H1 (cell line): ENCODE data around the gene SPATA16. TPM values are rescaled to one million over a fixed set of nuclear protein-coding genes. Genes with fewer than 3 reads are reported as not detected.

Experiments used
- CTCF ChIA-PET: fragments of 300-600 bp; sonication (Branson Sonifier 250); formaldehyde crosslinking; loops from one replicate; lab custom pipeline; 2021; ENCODE audit not compliant: partially characterized antibody; lab: Charles Lee
- POLR2A ChIA-PET: fragments of 300-600 bp; sonication (Branson Sonifier 250); formaldehyde crosslinking; loops from one replicate; lab custom pipeline; 2021; ENCODE audit warnings: inconsistent platforms; ENCODE audit not compliant: partially characterized antibody; lab: Charles Lee
- DNase-seq, 2 experiments: peaks; one replicate each; pipeline versions ENCODE4 v3.0.0 to v3.0.0-alpha.2; 2010 to 2022; ENCODE audit warnings: low spot score in 2 of 2, low read depth in 1 of 2, mixed read lengths in 1 of 2
- FAIRE-seq: peaks from 2 replicates; lab custom pipeline; 2011; peaks lifted over from hg19 to GRCh38; lab: Jason Lieb, UNC
- H2AFZ ChIP-seq: 2 replicates; pipeline ENCODE4 v1.8.1; 2012; ENCODE audit warnings: low read length, inconsistent platforms
- H2AK5ac ChIP-seq: 2 replicates; pipeline ENCODE4 v1.6.1; 2013; ENCODE audit warnings: low read depth, low read length
- H2BK120ac ChIP-seq: replicated peaks from 2 replicates; pipeline ENCODE3; 2013; ENCODE audit warnings: low read depth, low read length, inconsistent platforms
- H2BK12ac ChIP-seq: 2 replicates; pipeline ENCODE4 v1.6.1; 2013; ENCODE audit warnings: low read depth, low read length
- H2BK15ac ChIP-seq: 2 replicates; pipeline ENCODE4 v1.6.1; 2013; ENCODE audit warnings: low read length
- H2BK20ac ChIP-seq: 2 replicates; pipeline ENCODE4 v1.6.1; 2013; ENCODE audit warnings: low read length
- H2BK5ac ChIP-seq: 2 replicates; pipeline ENCODE4 v1.6.1; 2013; ENCODE audit warnings: low read depth, low read length
- H3K14ac ChIP-seq: 2 replicates; pipeline ENCODE4 v1.6.1; 2013; ENCODE audit warnings: inconsistent platforms; ENCODE audit not compliant: insufficient read length
- H3K18ac ChIP-seq: 2 replicates; pipeline ENCODE4 v1.6.1; 2013; ENCODE audit warnings: low read length; ENCODE audit errors: extremely low read depth
- H3K23ac ChIP-seq: 2 replicates; pipeline ENCODE4 v1.6.1; 2013; ENCODE audit warnings: inconsistent platforms; ENCODE audit not compliant: insufficient read length
- H3K23me2 ChIP-seq: 2 replicates; pipeline ENCODE4 v1.6.1; 2013; ENCODE audit warnings: low read depth, low read length
- H3K27ac ChIP-seq: 2 replicates; pipeline ENCODE4 v1.6.1; 2011; ENCODE audit warnings: low read depth, low read length, inconsistent platforms
- H3K27me3 ChIP-seq, 4 experiments: replicated peaks in 1 of 4; 1 replicate in 1 of 4; 2 replicates in 3 of 4; pipeline versions ENCODE4 v1.6.1 to v1.8.1; 2011 to 2013; ENCODE audit warnings: low read length in 3 of 4, mild to moderate bottlenecking in 3 of 4, inconsistent platforms in 2 of 4, mixed read lengths in 2 of 4, moderate library complexity in 1 of 4; ENCODE audit not compliant: control insufficient read depth in 3 of 4, insufficient read depth in 3 of 4; ENCODE audit errors: extremely low read depth in 1 of 4
- H3K36me3 ChIP-seq, 4 experiments: 2 replicates each; pipeline versions ENCODE4 v1.6.1 to v1.8.1; 2011 to 2013; ENCODE audit warnings: mild to moderate bottlenecking in 4 of 4, low read length in 3 of 4, moderate library complexity in 2 of 4, control low read depth in 1 of 4, inconsistent platforms in 1 of 4; ENCODE audit not compliant: insufficient read depth in 4 of 4, control insufficient read depth in 2 of 4
- H3K4ac ChIP-seq: replicated peaks from 2 replicates; pipeline ENCODE3; 2013; ENCODE audit warnings: low read length, low read depth, mixed read lengths, inconsistent platforms; ENCODE audit not compliant: insufficient read length
- H3K4me1 ChIP-seq, 4 experiments: replicated peaks in 1 of 4; 1 replicate in 1 of 4; 2 replicates in 3 of 4; pipeline versions ENCODE4 v1.6.1 to v1.8.1; 2011 to 2013; ENCODE audit warnings: low read length in 3 of 4, inconsistent platforms in 2 of 4, mixed read lengths in 1 of 4; ENCODE audit not compliant: insufficient read depth in 4 of 4, control insufficient read depth in 3 of 4
- H3K4me2 ChIP-seq, 2 experiments: 2 replicates each; pipeline versions ENCODE4 v1.6.1 to v1.8.1; 2011 to 2013; ENCODE audit warnings: low read depth in 2 of 2, low read length in 2 of 2, control low read depth in 1 of 2, inconsistent platforms in 1 of 2, mild to moderate bottlenecking in 1 of 2; ENCODE audit not compliant: insufficient read depth in 1 of 2
- H3K4me3 ChIP-seq, 4 experiments: fragments of 200-600, 300-600 bp in 1 of 4; sonication (generic), shearing (Covaris generic), sonication (Bioruptor Twin) in 1 of 4; 2 replicates each; pipeline versions ENCODE4 v1.5.1 to v1.8.1; 2011 to 2016; ENCODE audit warnings: low read length in 4 of 4, low read depth in 3 of 4, control low read depth in 2 of 4, inconsistent platforms in 2 of 4, mild to moderate bottlenecking in 2 of 4, mixed read lengths in 1 of 4, moderate library complexity in 1 of 4; ENCODE audit not compliant: insufficient read depth in 2 of 4; ENCODE audit errors: extremely low read depth in 1 of 4
- H3K56ac ChIP-seq: replicated peaks from 2 replicates; pipeline ENCODE3; 2013; ENCODE audit warnings: low read depth, mild to moderate bottlenecking, mixed read lengths, low read length, inconsistent platforms; ENCODE audit not compliant: insufficient read length
- H3K79me1 ChIP-seq: 2 replicates; pipeline ENCODE4 v1.6.1; 2013; ENCODE audit warnings: low read depth, low read length, control low read depth
- H3K79me2 ChIP-seq, 2 experiments: 2 replicates each; pipeline versions ENCODE4 v1.6.1 to v1.8.1; 2012 to 2013; ENCODE audit warnings: low read length in 2 of 2, mild to moderate bottlenecking in 2 of 2, inconsistent platforms in 1 of 2; ENCODE audit not compliant: insufficient read depth in 2 of 2, control insufficient read depth in 1 of 2
- H3K9ac ChIP-seq, 4 experiments: replicated peaks in 1 of 4; 1 replicate in 1 of 4; 2 replicates in 3 of 4; pipeline versions ENCODE4 v1.6.1 to v1.8.1; 2011 to 2013; ENCODE audit warnings: low read depth in 3 of 4, low read length in 3 of 4, control low read depth in 2 of 4, mild to moderate bottlenecking in 2 of 4, moderate library complexity in 2 of 4, inconsistent platforms in 1 of 4; ENCODE audit errors: extremely low read depth in 1 of 4
- H3K9me3 ChIP-seq, 2 experiments: 2 replicates each; pipeline versions ENCODE4 v1.6.1 to v1.8.1; 2012 to 2013; ENCODE audit warnings: mild to moderate bottlenecking in 2 of 2, moderate library complexity in 2 of 2, control low read depth in 1 of 2, inconsistent platforms in 1 of 2, low read depth in 1 of 2, low read length in 1 of 2, mixed read lengths in 1 of 2; ENCODE audit not compliant: insufficient read depth in 2 of 2
- H4K20me1 ChIP-seq, 2 experiments: replicated peaks in 1 of 2; 2 replicates each; pipeline versions ENCODE3 to v1.8.1; 2011 to 2013; ENCODE audit warnings: inconsistent platforms in 2 of 2, low read length in 2 of 2, mild to moderate bottlenecking in 1 of 2; ENCODE audit not compliant: insufficient read depth in 2 of 2, control insufficient read depth in 1 of 2
- H4K5ac ChIP-seq: 2 replicates; pipeline ENCODE4 v1.6.1; 2013; ENCODE audit warnings: low read length, low read depth, mixed read lengths, inconsistent platforms; ENCODE audit not compliant: insufficient read length
- H4K8ac ChIP-seq: 2 replicates; pipeline ENCODE4 v1.8.0; 2013; ENCODE audit warnings: mild to moderate bottlenecking, moderate library complexity, low read length, inconsistent platforms; ENCODE audit not compliant: insufficient read depth; ENCODE audit errors: extremely low read depth
- H4K91ac ChIP-seq: replicated peaks from 2 replicates; pipeline ENCODE3; 2013; ENCODE audit warnings: low read length, mixed read lengths, inconsistent platforms; ENCODE audit not compliant: insufficient read length
- CBX5 ChIP-seq: fragments of 300-800, 300-1000 bp; sonication (generic); IDR thresholded peaks from 2 replicates; pipeline ENCODE4 v1.7.1; 2016; ENCODE audit warnings: antibody characterized with exemption, low read length, low read depth
- WGBS, 2 experiments: shearing (Covaris generic) in 1 of 2; methylation state at CpG; one replicate each; pipeline versions ENCODE4 v1.1.6 to v1.1.7; 2013 to 2015; ENCODE audit warnings: low lambda C conversion rate in 2 of 2, mixed read lengths in 2 of 2, inconsistent platforms in 1 of 2, low coverage in 1 of 2, missing lambda C conversion rate in 1 of 2; ENCODE audit not compliant: insufficient replicate concordance in 2 of 2, insufficient coverage in 1 of 2, insufficient read length in 1 of 2; ENCODE audit errors: extremely low coverage in 1 of 2, missing lambda C conversion rate in 1 of 2; 5-methylcytosine and 5-hydroxymethylcytosine counted together
- polyA plus RNA-seq, 7 experiments: library from polyadenylated mRNA; depleted of rRNA in 3 of 7; stranded (reverse) in 5 of 7; unstranded in 2 of 7; fragments of >200 nt in 5 of 7; fragments of 200-250 nt in 2 of 7; gene quantifications; 1 replicate in 5 of 7; 2 replicates in 1 of 7; 4 replicates in 1 of 7; pipeline versions ENCODE4 v1.2.1 to v1.2.3, GENCODE V29; 2011 to 2013; ENCODE audit warnings: missing spikeins in 2 of 7, mixed read lengths in 2 of 7
- total RNA-seq: library from RNA; stranded (reverse); fragmentation: NEBNext Ultra II Directional; extraction: Animal tissue kit (Norgen Biotek cat#: 25700); gene quantifications from 2 replicates; pipeline ENCODE4 v1.2.1, GENCODE V29; 2021
- TF ChIP-seq, protein P1 (sequence below): IDR thresholded peaks from 2 replicates; pipeline ENCODE4 v1.6.1; 2012; ENCODE audit warnings: inconsistent platforms
- TF ChIP-seq, protein P2 (sequence below): IDR thresholded peaks from 2 replicates; pipeline ENCODE4 v1.6.1; 2012; ENCODE audit warnings: inconsistent platforms

Gene SPATA16
- total and polyA plus RNA-seq, 2 of the 8 experiments (the other 6 are each of a cell fraction or from before 2014, with no cell fraction given) = 0.05 to 2.7 TPM

DNA sequence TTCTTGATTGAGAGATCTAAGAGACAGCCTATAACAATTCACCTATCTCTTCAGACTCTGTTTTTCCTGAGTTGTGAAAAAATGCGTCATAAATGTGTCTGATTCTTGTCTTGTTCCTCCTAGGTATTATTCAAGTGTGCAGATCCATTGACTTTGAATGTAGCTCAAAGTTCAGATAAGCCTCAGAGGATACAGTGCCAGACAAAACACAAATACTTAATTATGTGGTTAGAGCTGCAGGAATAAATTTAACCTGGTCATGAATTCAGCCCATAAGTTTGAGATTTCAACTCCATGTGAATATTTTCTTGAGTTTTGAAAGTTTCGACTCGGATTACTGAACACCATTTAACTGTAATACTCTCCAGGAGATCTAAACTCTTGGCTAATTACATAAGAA lies 216.5 kb downstream of the SPATA16 start:
- Histone ChIP-seq H2BK15ac (no peak overlapping the region), H4K5ac (no peak overlapping the region), H4K8ac (no peak overlapping the region), H3K4me2 (no peak overlapping the region), H3K9ac (no peak overlapping the region), H3K18ac (no peak overlapping the region), H2BK20ac (no peak overlapping the region), H4K20me1 (no peaks in the 10 kb centered on the region), H3K14ac (no peak overlapping the region), H3K23ac (no peak overlapping the region), H3K4ac (no peak overlapping the region), H3K4me3 (no peak overlapping the region), H2AK5ac (no peak overlapping the region), H3K56ac (no peak overlapping the region), H2AFZ (no peak overlapping the region), H3K79me2 (no peaks in the 10 kb centered on the region), H3K9me3 (no peaks in the 10 kb centered on the region), H3K4me1 (no peaks in the 10 kb centered on the region), H2BK12ac (no peak overlapping the region), H3K79me1 (no peaks in the 10 kb centered on the region), H2BK120ac (no peak overlapping the region), H2BK5ac (no peak overlapping the region), H3K27me3 (no peaks in the 10 kb centered on the region), H4K91ac (no peak overlapping the region), H3K23me2 (no peaks in the 10 kb centered on the region), H3K27ac (no peak overlapping the region), H3K36me3 (no peaks in the 10 kb centered on the region)
- POLR2A ChIA-PET = no interaction called here
- WGBS, 2 experiments = 93% methylated on average over 3 of the region's 3 CpGs; no CpG with 5 or more reads in 1 of the 2 experiments
- FAIRE-seq (no peak), DNase-seq (no peak)
- CTCF ChIA-PET = interaction anchor here (1.0 kb wide), 1 partner anchor 214 kb away, joined by 3 read pairs; the partner anchor contains the start of gene NCEH1
- TF ChIP-seq, protein P1, sequence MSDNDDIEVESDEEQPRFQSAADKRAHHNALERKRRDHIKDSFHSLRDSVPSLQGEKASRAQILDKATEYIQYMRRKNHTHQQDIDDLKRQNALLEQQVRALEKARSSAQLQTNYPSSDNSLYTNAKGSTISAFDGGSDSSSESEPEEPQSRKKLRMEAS = no peak
- no peak for TF ChIP-seq CBX5
- TF ChIP-seq, protein P2, sequence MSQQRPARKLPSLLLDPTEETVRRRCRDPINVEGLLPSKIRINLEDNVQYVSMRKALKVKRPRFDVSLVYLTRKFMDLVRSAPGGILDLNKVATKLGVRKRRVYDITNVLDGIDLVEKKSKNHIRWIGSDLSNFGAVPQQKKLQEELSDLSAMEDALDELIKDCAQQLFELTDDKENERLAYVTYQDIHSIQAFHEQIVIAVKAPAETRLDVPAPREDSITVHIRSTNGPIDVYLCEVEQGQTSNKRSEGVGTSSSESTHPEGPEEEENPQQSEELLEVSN = no peak
